Measurements from ENCODE around the gene ARMS2.

Gene ARMS2, protein sequence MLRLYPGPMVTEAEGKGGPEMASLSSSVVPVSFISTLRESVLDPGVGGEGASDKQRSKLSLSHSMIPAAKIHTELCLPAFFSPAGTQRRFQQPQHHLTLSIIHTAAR

GRCh38 chr10:122454603-122455080 is at the start of gene ARMS2:
ARMS2 (plus strand) TSS chr10:122454653; CDS start chr10:122454728, 75 bp downstream.
- peaks cover 9% of the 10 kb centered on the region for H3K4me1 ChIP-seq (ENCODE audit: control insufficient read depth, insufficient read depth, low read length)
- H3K36me3 ChIP-seq (ENCODE audit: control insufficient read depth, insufficient read depth, low read length) = no peaks in the 10 kb centered on the region
- no peak within 1 kb of the TSS for H3K9ac ChIP-seq (ENCODE audit: low read depth, low read length)
- no peak within 1 kb of the TSS for H3K4me3 ChIP-seq (ENCODE audit: low read depth, low read length)
- no peak within 1 kb of the TSS for H3K27ac ChIP-seq (ENCODE audit: low read depth, low read length)
- H3K27me3 ChIP-seq (ENCODE audit: control insufficient read depth, insufficient read depth, low read length) = peaks cover 15% of the 10 kb centered on the region
- H3K9me3 ChIP-seq (ENCODE audit: control insufficient read depth, insufficient read depth, low read length) = no peaks in the 10 kb centered on the region

DNA sequence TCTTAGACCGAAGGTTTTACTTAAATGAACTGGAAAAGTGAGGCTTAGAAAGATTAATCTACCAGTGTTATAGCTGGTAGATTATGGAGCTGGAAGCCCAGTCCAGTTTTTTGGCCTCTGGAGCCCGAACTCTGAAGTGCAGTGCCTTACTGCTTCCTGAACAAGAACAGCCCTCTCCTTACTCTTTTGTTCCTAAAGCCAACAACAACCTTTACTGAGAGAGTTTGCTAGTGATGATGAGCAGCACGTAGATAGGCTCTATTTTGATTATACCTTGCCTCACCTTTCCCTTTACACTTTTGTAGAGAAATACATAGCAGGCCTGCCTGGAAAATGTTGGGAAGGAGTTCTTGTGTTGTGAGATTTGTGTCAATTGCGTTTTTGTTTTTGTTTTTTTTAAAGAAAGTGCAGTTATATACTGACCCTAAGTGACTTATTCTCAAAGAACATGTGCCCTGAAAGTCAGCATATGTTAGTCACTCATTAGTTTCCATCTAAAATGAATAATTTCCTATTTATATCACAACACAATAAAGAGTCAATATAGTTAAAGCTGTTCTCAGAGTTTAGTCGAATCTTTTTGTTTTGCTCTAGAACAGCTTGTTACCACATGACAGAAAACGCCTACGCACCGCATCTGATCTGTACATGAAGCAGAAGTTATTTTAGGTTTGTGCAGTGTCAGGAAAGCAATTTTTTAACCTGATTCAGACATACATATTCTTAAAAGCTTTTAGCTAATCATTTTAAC is 46.9 kb upstream of the ARMS2 start:
- H3K27ac ChIP-seq (ENCODE audit: low read depth, low read length) = no peak overlapping the region
- H3K9ac ChIP-seq (ENCODE audit: low read depth, low read length) = no peak overlapping the region

GRCh38 chr10:122413327-122413726 is 41.1 kb upstream of the ARMS2 start:
- no peaks in the 10 kb centered on the region for H3K4me1 ChIP-seq (ENCODE audit: control insufficient read depth, insufficient read depth, low read length)
- no peak overlapping the region for H3K27ac ChIP-seq (ENCODE audit: low read depth, low read length)
- no peaks in the 10 kb centered on the region for H3K9me3 ChIP-seq (ENCODE audit: control insufficient read depth, insufficient read depth, low read length)
- H3K36me3 ChIP-seq (ENCODE audit: control insufficient read depth, insufficient read depth, low read length) = peaks cover 53% of the 10 kb centered on the region
- H3K9ac ChIP-seq (ENCODE audit: low read depth, low read length) = no peak overlapping the region
- H3K27me3 ChIP-seq (ENCODE audit: control insufficient read depth, insufficient read depth, low read length) = no peaks in the 10 kb centered on the region
- no peak overlapping the region for H3K4me3 ChIP-seq (ENCODE audit: low read depth, low read length)

More for the DNA sequence above, 46.9 kb upstream of the ARMS2 start:
- Histone ChIP-seq H3K27me3 (ENCODE audit: control insufficient read depth, insufficient read depth, low read length) (no peaks in the 10 kb centered on the region), H3K36me3 (ENCODE audit: control insufficient read depth, insufficient read depth, low read length) (peaks cover 40% of the 10 kb centered on the region), H3K9me3 (ENCODE audit: control insufficient read depth, insufficient read depth, low read length) (no peaks in the 10 kb centered on the region), H3K4me3 (ENCODE audit: low read depth, low read length) (no peak overlapping the region), H3K4me1 (ENCODE audit: control insufficient read depth, insufficient read depth, low read length) (0 out of 2 replicates have a peak, but pooled peaks cover 2% of the 10 kb centered on the region)

DNA sequence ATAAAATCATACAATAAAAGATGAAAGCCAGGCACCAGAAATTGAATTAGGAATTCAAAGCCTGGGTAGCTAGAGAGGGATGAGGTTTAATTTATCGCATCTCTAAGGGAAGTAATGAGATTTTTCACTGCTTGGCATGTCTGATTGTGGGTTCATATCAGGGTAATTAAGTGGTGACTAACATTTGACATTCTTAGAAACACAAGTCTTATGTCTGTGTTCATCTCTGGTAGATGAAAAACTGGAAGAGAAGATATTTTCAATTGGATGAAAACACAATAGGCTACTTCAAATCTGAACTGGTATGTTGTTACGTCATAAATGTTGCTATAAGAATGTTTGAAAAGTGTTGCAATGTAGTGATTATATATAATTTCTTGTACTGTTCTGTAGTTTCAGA is 36.8 kb upstream of the ARMS2 start:
- Histone ChIP-seq H3K27ac (ENCODE audit: low read depth, low read length) (no peak overlapping the region), H3K36me3 (ENCODE audit: control insufficient read depth, insufficient read depth, low read length) (peaks cover 82% of the 10 kb centered on the region), H3K4me1 (ENCODE audit: control insufficient read depth, insufficient read depth, low read length) (peaks cover 14% of the 10 kb centered on the region; the same call in 1 of the 2 replicates), H3K9ac (ENCODE audit: low read depth, low read length) (no peak overlapping the region), H3K27me3 (ENCODE audit: control insufficient read depth, insufficient read depth, low read length) (no peaks in the 10 kb centered on the region), H3K4me3 (ENCODE audit: low read depth, low read length) (no peak overlapping the region), H3K9me3 (ENCODE audit: control insufficient read depth, insufficient read depth, low read length) (no peaks in the 10 kb centered on the region)

DNA sequence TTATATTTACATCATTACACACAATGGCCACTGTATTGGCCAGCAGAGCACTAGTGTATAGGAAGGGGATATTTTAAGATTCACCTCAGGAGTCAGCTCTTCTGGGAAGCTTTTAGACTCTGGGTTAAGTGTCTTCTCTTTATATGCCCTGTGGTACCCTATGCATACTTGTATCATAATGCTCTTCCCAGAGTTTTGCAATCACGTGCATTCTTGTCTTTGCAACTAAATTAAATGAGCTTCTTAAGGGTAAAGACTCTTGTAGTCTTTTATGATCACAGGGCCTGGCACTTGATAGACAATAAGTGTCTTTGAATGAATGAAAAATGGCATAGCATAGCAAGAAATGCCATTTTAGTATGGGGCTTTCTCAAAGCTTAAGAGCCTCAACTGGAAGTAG is 35.4 kb upstream of the ARMS2 start:
- Histone ChIP-seq H3K4me3 (ENCODE audit: low read depth, low read length) (no peak overlapping the region), H3K36me3 (ENCODE audit: control insufficient read depth, insufficient read depth, low read length) (peaks cover 75% of the 10 kb centered on the region), H3K9me3 (ENCODE audit: control insufficient read depth, insufficient read depth, low read length) (no peaks in the 10 kb centered on the region)

DNA sequence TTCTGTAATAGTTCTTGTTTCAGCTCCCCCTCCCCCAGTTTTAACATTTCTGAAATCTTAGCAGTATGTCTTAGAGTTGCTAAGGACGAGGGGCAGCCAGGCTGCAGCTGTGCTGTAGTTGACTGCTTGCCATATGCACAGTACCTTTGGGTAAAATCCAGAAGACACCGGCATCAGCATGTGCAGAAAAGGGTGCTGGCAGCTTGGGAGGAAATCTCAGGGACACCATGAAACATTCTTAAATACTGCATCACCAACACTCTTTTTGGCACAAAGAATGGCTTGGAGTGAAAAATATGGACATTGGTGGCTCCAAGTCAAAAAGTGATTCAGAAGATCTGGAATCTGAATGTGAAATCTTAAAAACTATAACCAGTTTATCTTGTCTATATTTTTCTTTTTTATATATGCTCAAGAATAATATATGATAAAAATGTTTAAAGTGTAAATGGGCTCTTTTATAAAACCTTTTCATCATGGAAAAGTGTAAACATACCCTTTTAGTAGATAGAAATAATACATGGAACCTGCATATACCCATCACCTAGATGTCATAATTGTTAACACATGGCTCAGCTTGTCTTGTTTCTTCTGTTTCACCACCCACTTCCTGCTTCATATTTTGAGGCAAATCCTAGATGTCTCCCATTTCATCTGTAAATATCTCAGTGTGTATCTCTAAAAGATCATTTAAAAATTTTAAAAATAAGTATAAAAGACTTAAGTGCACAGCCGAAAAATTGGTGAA is 34.4 kb upstream of the ARMS2 start:
- H3K27ac ChIP-seq (ENCODE audit: low read depth, low read length) = no peak overlapping the region
- H3K36me3 ChIP-seq (ENCODE audit: control insufficient read depth, insufficient read depth, low read length) = peaks cover 74% of the 10 kb centered on the region

More for the DNA sequence above, 35.4 kb upstream of the ARMS2 start:
- Histone ChIP-seq H3K4me1 (ENCODE audit: control insufficient read depth, insufficient read depth, low read length) (peaks cover 14% of the 10 kb centered on the region; the same call in 1 of the 2 replicates), H3K9ac (ENCODE audit: low read depth, low read length) (no peak overlapping the region), H3K27ac (ENCODE audit: low read depth, low read length) (no peak overlapping the region), H3K27me3 (ENCODE audit: control insufficient read depth, insufficient read depth, low read length) (no peaks in the 10 kb centered on the region)

DNA sequence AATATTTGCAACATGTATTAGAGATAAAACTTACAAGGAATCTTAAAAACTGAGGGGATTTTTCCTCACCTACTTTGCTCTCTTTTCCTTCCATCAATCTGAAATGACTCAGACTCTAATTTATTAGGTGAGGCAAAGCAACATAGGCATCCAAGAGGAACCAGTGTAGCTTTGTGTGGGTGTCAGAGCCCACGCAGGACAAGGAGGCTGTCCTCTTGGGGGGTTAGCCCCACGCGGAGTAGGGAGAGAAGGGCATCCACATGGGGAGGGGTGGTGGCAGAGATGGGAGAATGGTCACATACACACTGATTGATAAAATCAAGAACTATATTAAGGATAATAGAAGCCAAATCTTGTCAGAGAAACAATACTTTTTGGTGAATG is 33.8 kb upstream of the ARMS2 start:
- Histone ChIP-seq H3K36me3 (ENCODE audit: control insufficient read depth, insufficient read depth, low read length) (peaks cover 69% of the 10 kb centered on the region), H3K4me3 (ENCODE audit: low read depth, low read length) (no peak overlapping the region), H3K27me3 (ENCODE audit: control insufficient read depth, insufficient read depth, low read length) (no peaks in the 10 kb centered on the region), H3K27ac (ENCODE audit: low read depth, low read length) (no peak overlapping the region), H3K4me1 (ENCODE audit: control insufficient read depth, insufficient read depth, low read length) (peaks cover 14% of the 10 kb centered on the region; the same call in 1 of the 2 replicates), H3K9me3 (ENCODE audit: control insufficient read depth, insufficient read depth, low read length) (no peaks in the 10 kb centered on the region), H3K9ac (ENCODE audit: low read depth, low read length) (no peak overlapping the region)

More for the DNA sequence above, 34.4 kb upstream of the ARMS2 start:
- no peaks in the 10 kb centered on the region for H3K27me3 ChIP-seq (ENCODE audit: control insufficient read depth, insufficient read depth, low read length)
- H3K4me3 ChIP-seq (ENCODE audit: low read depth, low read length) = no peak overlapping the region; the same call in 1 of the 2 replicates
- no peak overlapping the region for H3K9ac ChIP-seq (ENCODE audit: low read depth, low read length)
- H3K9me3 ChIP-seq (ENCODE audit: control insufficient read depth, insufficient read depth, low read length) = no peaks in the 10 kb centered on the region
- H3K4me1 ChIP-seq (ENCODE audit: control insufficient read depth, insufficient read depth, low read length) = peaks cover 14% of the 10 kb centered on the region; the same call in 1 of the 2 replicates

DNA sequence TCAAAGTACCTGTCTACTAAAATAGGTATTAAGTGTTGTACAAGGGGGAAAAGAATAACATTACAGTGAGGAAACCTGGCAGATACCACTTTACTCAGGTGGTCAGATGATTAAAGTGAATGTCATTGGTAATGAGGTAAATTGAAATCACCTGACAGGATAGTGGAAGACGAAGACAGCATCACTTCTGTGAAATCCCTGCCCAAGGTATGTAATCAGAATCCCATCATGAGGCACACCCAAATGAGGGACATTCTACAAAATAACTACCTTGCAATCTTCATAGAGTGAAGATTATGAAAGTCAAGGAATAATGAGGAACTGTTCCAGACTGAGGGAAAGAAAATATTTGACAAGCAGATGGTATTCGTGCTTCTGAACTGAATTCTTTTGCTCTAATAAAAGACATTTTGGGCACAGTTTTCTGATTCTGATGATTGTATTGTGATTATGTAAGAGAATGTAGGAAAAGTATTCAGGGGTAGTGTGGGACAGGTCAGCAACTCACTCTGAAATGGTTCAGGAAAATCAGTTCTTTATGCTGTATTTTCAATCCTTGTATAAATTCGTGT is 33.3 kb upstream of the ARMS2 start:
- H3K9ac ChIP-seq (ENCODE audit: low read depth, low read length) = no peak overlapping the region
- no peak overlapping the region for H3K4me3 ChIP-seq (ENCODE audit: low read depth, low read length)
- H3K27me3 ChIP-seq (ENCODE audit: control insufficient read depth, insufficient read depth, low read length) = no peaks in the 10 kb centered on the region
- H3K9me3 ChIP-seq (ENCODE audit: control insufficient read depth, insufficient read depth, low read length) = no peaks in the 10 kb centered on the region
- H3K27ac ChIP-seq (ENCODE audit: low read depth, low read length) = no peak overlapping the region
- peaks cover 66% of the 10 kb centered on the region for H3K36me3 ChIP-seq (ENCODE audit: control insufficient read depth, insufficient read depth, low read length)
- H3K4me1 ChIP-seq (ENCODE audit: control insufficient read depth, insufficient read depth, low read length) = peaks cover 14% of the 10 kb centered on the region; the same call in 1 of the 2 replicates

- H3K27ac ChIP-seq (ENCODE audit: low read depth, low read length) = no peak overlapping the region
- H3K36me3 ChIP-seq (ENCODE audit: control insufficient read depth, insufficient read depth, low read length) = peaks cover 60% of the 10 kb centered on the region
- H3K27me3 ChIP-seq (ENCODE audit: control insufficient read depth, insufficient read depth, low read length) = no peaks in the 10 kb centered on the region
- H3K4me1 ChIP-seq (ENCODE audit: control insufficient read depth, insufficient read depth, low read length) = peaks cover 14% of the 10 kb centered on the region; the same call in 1 of the 2 replicates
- H3K9ac ChIP-seq (ENCODE audit: low read depth, low read length) = no peak overlapping the region
- no peak overlapping the region for H3K4me3 ChIP-seq (ENCODE audit: low read depth, low read length)
- no peaks in the 10 kb centered on the region for H3K9me3 ChIP-seq (ENCODE audit: control insufficient read depth, insufficient read depth, low read length)
Measured at GRCh38 chr10:122421742-122422141, 32.7 kb upstream of the ARMS2 start.

- Histone ChIP-seq H3K4me3 (ENCODE audit: low read depth, low read length) (no peak overlapping the region), H3K27ac (ENCODE audit: low read depth, low read length) (no peak overlapping the region), H3K27me3 (ENCODE audit: control insufficient read depth, insufficient read depth, low read length) (no peaks in the 10 kb centered on the region), H3K36me3 (ENCODE audit: control insufficient read depth, insufficient read depth, low read length) (peaks cover 61% of the 10 kb centered on the region), H3K9me3 (ENCODE audit: control insufficient read depth, insufficient read depth, low read length) (no peaks in the 10 kb centered on the region), H3K9ac (ENCODE audit: low read depth, low read length) (no peak overlapping the region), H3K4me1 (ENCODE audit: control insufficient read depth, insufficient read depth, low read length) (peaks cover 14% of the 10 kb centered on the region; the same call in 1 of the 2 replicates)
Measured at GRCh38 chr10:122422266-122422989, 32.0 kb upstream of the ARMS2 start.

All from HUES48 (cell line).